ENCODE results near the gene CLPX. TPM values are rescaled to one million over a fixed set of nuclear protein-coding genes. Genes with fewer than 3 reads are reported as not detected.

CLPX gene
- polyA plus RNA-seq, 1 experiment = 13.3 TPM

GRCh38 chr15:65132878-65133547 is 52.1 kb downstream of the CLPX start:
- no peaks in the 10 kb centered on the region for H3K27me3 ChIP-seq (ENCODE audit: control insufficient read depth, insufficient read depth, low read length)
- no peak for TF ChIP-seq CTCF (IDR thresholded peaks at IDR 0.05; ENCODE audit: insufficient read depth, low read depth, low read length)
- CTCF ChIA-PET = no interaction called here
- peaks cover 10% of the 10 kb centered on the region for H3K36me3 ChIP-seq (ENCODE audit: control insufficient read depth, insufficient read depth, low read length)
- DNase-seq (ENCODE audit: low read depth) = no peak
- peak overlapping the region; percentile 62 for H3K4me3 ChIP-seq (ENCODE audit: low read depth, low read length)
- POLR2A ChIA-PET = no interaction called here

DNA sequence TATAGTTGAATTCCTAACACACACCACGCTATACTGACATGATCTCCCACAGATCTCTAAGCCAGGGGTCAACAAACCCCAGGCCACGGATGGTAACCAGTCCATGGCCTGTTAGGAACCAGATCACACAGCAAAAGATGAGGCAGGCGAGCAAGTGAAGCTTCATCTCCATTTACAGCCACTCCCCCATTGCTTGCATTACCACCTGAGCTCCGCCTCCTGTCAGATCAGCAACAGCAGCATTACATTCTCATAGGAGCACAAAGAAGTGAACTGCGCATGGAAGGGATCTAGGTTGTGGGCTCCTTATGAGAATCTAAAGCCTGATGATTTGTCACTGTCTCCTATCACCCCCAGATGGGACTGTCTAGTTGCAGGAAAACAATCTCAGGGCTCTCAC is 54.2 kb downstream of the CLPX start:
- DNase-seq (ENCODE audit: low read depth) = no peak
- Histone ChIP-seq H3K36me3 (ENCODE audit: control insufficient read depth, insufficient read depth, low read length) (peaks cover 16% of the 10 kb centered on the region), H3K27me3 (ENCODE audit: control insufficient read depth, insufficient read depth, low read length) (no peaks in the 10 kb centered on the region), H3K4me3 (ENCODE audit: low read depth, low read length) (no peak overlapping the region)
- CTCF ChIA-PET = interaction anchor here (0.9 to 1.2 kb wide), 2 partner anchors 10 to 30 kb away, joined by 3 read pairs; no protein-coding TSS in a partner anchor
- no peak for TF ChIP-seq CTCF (IDR thresholded peaks at IDR 0.05; ENCODE audit: insufficient read depth, low read depth, low read length)
- POLR2A ChIA-PET = interaction anchor here (0.5 kb wide), 1 partner anchor 174 kb away, joined by 5 read pairs; no protein-coding TSS in a partner anchor

- ChIA-PET CTCF (interaction anchor here (1.7 to 2.8 kb wide), 2 partner anchors 15 to 37 kb away, joined by 3 to 14 read pairs; no protein-coding TSS in a partner anchor), POLR2A (interaction anchor here (0.6 kb wide), 1 partner anchor 152 kb away, joined by 3 read pairs; no protein-coding TSS in a partner anchor)
- no peak for TF ChIP-seq CTCF (IDR thresholded peaks at IDR 0.05; ENCODE audit: insufficient read depth, low read depth, low read length)
- Histone ChIP-seq H3K4me3 (ENCODE audit: low read depth, low read length) (no peak overlapping the region), H3K36me3 (ENCODE audit: control insufficient read depth, insufficient read depth, low read length) (peaks cover 10% of the 10 kb centered on the region), H3K27me3 (ENCODE audit: control insufficient read depth, insufficient read depth, low read length) (no peaks in the 10 kb centered on the region)
- no peak for DNase-seq (ENCODE audit: low read depth)
Observed at GRCh38 chr15:65115542-65115941, 69.6 kb downstream of the CLPX start.

DNA sequence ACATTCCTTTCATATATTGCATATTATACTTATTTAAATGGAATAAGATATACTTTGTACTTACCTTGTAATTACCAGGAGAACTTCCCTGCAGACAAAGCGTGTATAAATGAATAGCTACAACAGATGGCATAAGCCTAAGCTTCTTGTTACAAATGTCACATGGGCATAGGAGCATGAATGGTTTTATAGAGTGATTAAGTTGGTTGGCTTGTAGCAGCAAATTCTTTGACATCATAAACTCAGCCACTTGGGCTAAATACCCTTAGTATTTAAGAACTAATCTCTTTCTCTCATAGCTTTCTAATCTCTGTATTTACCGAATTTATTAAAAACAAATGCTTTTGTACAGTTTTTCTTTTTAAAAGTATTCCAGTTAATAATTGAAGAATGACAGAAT is 70.1 kb downstream of the CLPX start, which contains the start of gene UBAP1L:
TSS of gene UBAP1L (minus strand) at position 115 of the 400 bp plus-strand sequence. CDS start 8,985 bp downstream, outside the sequence.
- H3K36me3 ChIP-seq (ENCODE audit: control insufficient read depth, insufficient read depth, low read length) = peaks cover 10% of the 10 kb centered on the region
- ChIA-PET CTCF (interaction anchor here (0.6 to 2.8 kb wide), 3 partner anchors 14 to 642 kb away, joined by 3 to 14 read pairs (median 3); no protein-coding TSS in a partner anchor), POLR2A (no interaction called here)
- no peak for TF ChIP-seq CTCF (IDR thresholded peaks at IDR 0.05; ENCODE audit: insufficient read depth, low read depth, low read length)
- no peak for DNase-seq (ENCODE audit: low read depth)
- H3K27me3 ChIP-seq (ENCODE audit: control insufficient read depth, insufficient read depth, low read length) = no peaks in the 10 kb centered on the region
- no peak within 1 kb of the TSS for H3K4me3 ChIP-seq (ENCODE audit: low read depth, low read length)

GRCh38 chr15:65110676-65111292 is 74.4 kb downstream of the CLPX start:
- peaks cover 5% of the 10 kb centered on the region for H3K36me3 ChIP-seq (ENCODE audit: control insufficient read depth, insufficient read depth, low read length)
- CTCF ChIA-PET = interaction anchor here (1.3 to 3.4 kb wide), 2 partner anchors 10 kb away, joined by 3 to 18 read pairs; no protein-coding TSS in a partner anchor
- no peak for DNase-seq (ENCODE audit: low read depth)
- POLR2A ChIA-PET = no interaction called here
- TF ChIP-seq CTCF (IDR thresholded peaks at IDR 0.05; ENCODE audit: insufficient read depth, low read depth, low read length) = no peak
- no peak overlapping the region for H3K4me3 ChIP-seq (ENCODE audit: low read depth, low read length)
- no peaks in the 10 kb centered on the region for H3K27me3 ChIP-seq (ENCODE audit: control insufficient read depth, insufficient read depth, low read length)

All from BJ (cell line).